ENCODE measurements around the gene MNX1.

Gene MNX1

DNA sequence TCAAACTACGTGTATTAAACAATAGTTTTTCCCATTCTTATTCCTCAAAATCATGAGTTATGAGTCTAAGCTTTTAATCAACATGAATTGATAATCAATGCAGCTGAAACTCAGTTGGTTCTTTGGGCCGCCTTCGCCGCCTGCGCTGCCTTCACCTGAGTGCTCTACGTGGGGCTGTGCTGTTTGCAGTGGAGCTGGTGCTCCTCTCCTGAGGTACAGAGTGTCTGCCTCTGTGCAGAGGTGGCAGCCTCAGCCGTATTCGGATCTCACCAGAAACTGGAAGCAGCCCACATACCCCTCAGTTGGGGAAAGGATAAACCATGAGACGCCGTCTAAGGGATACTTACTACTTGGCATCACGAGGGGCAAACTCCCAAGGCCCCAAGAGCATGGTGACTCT lies 45.5 kb downstream of the MNX1 start:
- no peak overlapping the region for H3K27ac ChIP-seq
- TF ChIP-seq ZFX (IDR thresholded peaks at IDR 0.05) (no peak), CTCF (conservative IDR thresholded peaks at IDR 0.05) (no peak)

GRCh38 chr7:156963472-156963871 lies 47.0 kb downstream of the MNX1 start:
- TF ChIP-seq CTCF (conservative IDR thresholded peaks at IDR 0.05): no peak
- TF ChIP-seq ZFX (IDR thresholded peaks at IDR 0.05): no peak
- H3K27ac ChIP-seq: no peak overlapping the region

GRCh38 chr7:156962897-156963296 lies 47.6 kb downstream of the MNX1 start:
- TF ChIP-seq ZFX (IDR thresholded peaks at IDR 0.05): no peak
- TF ChIP-seq CTCF (conservative IDR thresholded peaks at IDR 0.05): no peak
- no peak overlapping the region for H3K27ac ChIP-seq

DNA sequence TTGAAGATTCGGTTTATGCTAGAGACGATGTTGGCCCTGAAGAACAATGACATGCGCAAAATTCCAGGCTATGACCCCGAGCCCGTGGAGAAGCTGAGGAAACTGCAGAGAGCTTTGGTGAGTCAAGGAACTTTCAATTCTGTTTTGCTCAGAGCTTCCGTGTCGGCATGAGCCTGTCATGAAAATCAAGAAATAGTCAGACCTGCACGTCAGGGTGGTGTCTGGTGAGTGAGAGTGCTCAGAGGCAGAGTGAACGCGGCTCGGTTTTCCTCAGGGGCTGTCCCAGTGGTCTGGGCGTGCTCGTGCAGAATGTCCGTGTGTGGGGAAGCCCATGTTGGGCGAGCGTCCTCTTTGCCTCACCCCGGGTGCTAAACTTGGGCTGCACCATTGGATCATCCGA lies 48.3 kb downstream of the MNX1 start:
- H3K27ac ChIP-seq: no peak overlapping the region
- no peak for TF ChIP-seq ZFX (IDR thresholded peaks at IDR 0.05)
- no peak for TF ChIP-seq CTCF (conservative IDR thresholded peaks at IDR 0.05)

DNA sequence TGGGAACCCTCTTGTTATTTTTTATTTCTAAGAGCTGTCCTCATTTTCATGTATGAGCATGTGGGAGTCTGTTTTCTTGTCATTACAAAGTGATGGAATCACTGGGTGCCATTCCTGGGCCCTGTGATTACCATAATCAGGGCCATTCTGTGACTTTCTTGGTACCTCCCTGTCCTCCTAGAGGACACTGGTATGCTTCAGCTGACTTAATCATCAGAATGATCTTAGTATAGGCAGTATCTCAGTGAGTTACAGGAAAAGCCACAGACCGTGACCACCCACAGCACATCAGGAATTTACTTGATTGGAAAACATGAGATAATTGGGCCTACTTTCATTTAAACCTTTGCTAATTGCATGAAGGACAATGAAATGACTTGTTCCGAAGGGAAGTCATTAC lies 53.7 kb downstream of the MNX1 start:
- TF ChIP-seq ZFX (IDR thresholded peaks at IDR 0.05): no peak
- no peak for TF ChIP-seq CTCF (conservative IDR thresholded peaks at IDR 0.05)
- no peak overlapping the region for H3K27ac ChIP-seq

- H3K27ac ChIP-seq: no peak overlapping the region
- TF ChIP-seq CTCF (conservative IDR thresholded peaks at IDR 0.05) (no peak), ZFX (IDR thresholded peaks at IDR 0.05) (no peak)
Measured at GRCh38 chr7:156954941-156955340, 55.5 kb downstream of the MNX1 start.
